ENCODE measurements around the gene KRT26.

- TF ChIP-seq ZBTB40 (IDR thresholded peaks at IDR 0.05; ENCODE audit: borderline replicate concordance) (no peak), EP300 (IDR thresholded peaks at IDR 0.05; ENCODE audit: borderline replicate concordance in 1 of 2, control insufficient read depth in 1 of 2, low read depth in 2 of 2, low read length in 2 of 2) (no peak), EZH2 (IDR thresholded peaks at IDR 0.05; ENCODE audit: borderline replicate concordance, control insufficient read depth, low read depth, low read length) (no peak), REST (IDR thresholded peaks at IDR 0.05; ENCODE audit: low read depth, low read length) (no peak), CTCF (IDR thresholded peaks at IDR 0.05 in 2 of 3, conservative IDR thresholded peaks at IDR 0.05 in 1 of 3; ENCODE audit: control insufficient read depth in 2 of 3, extremely low read depth in 1 of 3, insufficient read depth in 1 of 3, low read depth in 3 of 3, low read length in 3 of 3) (no peak), BCL11A (IDR thresholded peaks at IDR 0.05; ENCODE audit: low read depth, low read length) (no peak), ZNF274 (IDR thresholded peaks at IDR 0.05; ENCODE audit: insufficient read depth, insufficient read length) (no peak)
Measured at GRCh38 chr17:40763752-40764151, 8.2 kb downstream of the KRT26 start.

Measured in GM12878 (cell line).